GM11168 (cell line): ENCODE measurements around the gene ZC3H6.

Source experiments
- in situ Hi-C: fragments of 300-500 bp; cut with MboI; formaldehyde crosslinking; loops from one replicate; pipeline ENCODE4 v1.12.0; 2022; ENCODE audit warnings: low sequenced_read_pairs; ENCODE audit not compliant: unreplicated experiment

The ZC3H6 gene

GRCh38 chr2:112275311-112275886 lies at the start of gene ZC3H6:
TSS of gene ZC3H6 (plus strand) at chr2:112275597. CDS start at chr2:112275995, 398 bp downstream.
- in situ Hi-C loops = no loop called here

GRCh38 chr2:112229348-112229747 lies 46.0 kb upstream of the ZC3H6 start:
- in situ Hi-C loops = no loop called here

- in situ Hi-C loops = no loop called here
Measured at GRCh38 chr2:112230371-112230770, 45.0 kb upstream of the ZC3H6 start.

- in situ Hi-C loops = no loop called here
Measured at GRCh38 chr2:112239862-112240261, 35.5 kb upstream of the ZC3H6 start.

GRCh38 chr2:112242384-112242783 lies 33.0 kb upstream of the ZC3H6 start:
- in situ Hi-C loops = no loop called here

GRCh38 chr2:112243233-112243632 lies 32.2 kb upstream of the ZC3H6 start:
- in situ Hi-C loops = no loop called here

- in situ Hi-C loops = no loop called here
Measured at GRCh38 chr2:112244854-112245253, 30.5 kb upstream of the ZC3H6 start.

GRCh38 chr2:112251271-112251670 lies 24.1 kb upstream of the ZC3H6 start:
- in situ Hi-C loops = loop anchor here (10.0 kb wide), 1 partner anchor 184 kb away; the partner anchor contains the start of gene RGPD8

- in situ Hi-C loops = loop anchor here (10.0 kb wide), 1 partner anchor 181 kb away; the partner anchor contains the start of gene RGPD8
Measured at GRCh38 chr2:112253261-112253815, 22.1 kb upstream of the ZC3H6 start.

GRCh38 chr2:112254466-112255240 lies 20.7 kb upstream of the ZC3H6 start, which contains the start of gene ZC3H8:
TSS of gene ZC3H8 (minus strand) at chr2:112255042. CDS start at chr2:112254981, 61 bp downstream.
- in situ Hi-C loops = loop anchor here (10.0 kb wide), 1 partner anchor 180 kb away; the partner anchor contains the start of gene RGPD8

- in situ Hi-C loops = loop anchor here (10.0 kb wide), 1 partner anchor 179 kb away; the partner anchor contains the start of gene RGPD8
Measured at GRCh38 chr2:112255875-112256274, 19.5 kb upstream of the ZC3H6 start.

GRCh38 chr2:112256654-112257053 lies 18.7 kb upstream of the ZC3H6 start:
- in situ Hi-C loops = loop anchor here (10.0 kb wide), 1 partner anchor 178 kb away; the partner anchor contains the start of gene RGPD8

GRCh38 chr2:112257575-112257974 lies 17.8 kb upstream of the ZC3H6 start:
- in situ Hi-C loops = loop anchor here (10.0 kb wide), 1 partner anchor 177 kb away; the partner anchor contains the start of gene RGPD8

GRCh38 chr2:112259509-112260294 lies 15.7 kb upstream of the ZC3H6 start:
- in situ Hi-C loops = loop anchor here (10.0 kb wide), 1 partner anchor 175 kb away; the partner anchor contains the start of gene RGPD8

GRCh38 chr2:112260295-112260625 lies 15.1 kb upstream of the ZC3H6 start:
- in situ Hi-C loops = no loop called here

- in situ Hi-C loops = no loop called here
Measured at GRCh38 chr2:112262876-112263275, 12.5 kb upstream of the ZC3H6 start.

GRCh38 chr2:112268547-112268946 lies 6.8 kb upstream of the ZC3H6 start:
- in situ Hi-C loops = no loop called here

- in situ Hi-C loops = no loop called here
Measured at GRCh38 chr2:112272669-112273068, 2.7 kb upstream of the ZC3H6 start.

- in situ Hi-C loops = no loop called here
Measured at GRCh38 chr2:112273349-112273748, 2.0 kb upstream of the ZC3H6 start.
